Measurements from ENCODE around the gene OAS2. TPM values are rescaled to one million over a fixed set of nuclear protein-coding genes. Genes with fewer than 3 reads are reported as not detected.

Gene OAS2
- total and polyA plus RNA-seq, 2 of the 4 experiments (the other 2 are of a cell fraction), result under 0.01 TPM; not detected in 1

- Histone ChIP-seq H3K4ac (ENCODE audit: low read depth, low read length) (no peak overlapping the region), H3K4me2 (ENCODE audit: low read depth, low read length) (no peak overlapping the region), H4K8ac (ENCODE audit: low read depth in 2 of 2, low read length in 2 of 2) (no peak overlapping the region), H3K27me3 (ENCODE audit: control insufficient read depth, insufficient read depth, low read length) (no peaks in the 10 kb centered on the region), H3K9me1 (ENCODE audit: insufficient read depth, low read length) (no peaks in the 10 kb centered on the region), H2BK120ac (ENCODE audit: low read depth, low read length) (no peak overlapping the region), H3K14ac (replicated peaks; ENCODE audit: low read depth, low read length) (no peak overlapping the region), H2AK5ac (ENCODE audit: low read depth, low read length) (no peak overlapping the region), H3K27ac (ENCODE audit: insufficient read depth, low read length) (no peak overlapping the region), H3K79me1 (ENCODE audit: low read depth in 1 of 2, low read length in 2 of 2) (no peaks in the 10 kb centered on the region), H3K56ac (ENCODE audit: extremely low read depth, insufficient read depth, low read length) (no peak overlapping the region), H3K36me3 (ENCODE audit: control insufficient read depth, insufficient read depth, low read length) (no peaks in the 10 kb centered on the region), H4K5ac (ENCODE audit: low read depth, low read length) (no peak overlapping the region), H2BK15ac (ENCODE audit: low read depth, low read length) (no peak overlapping the region), H3K18ac (ENCODE audit: low read depth, low read length) (no peak overlapping the region), H4K20me1 (ENCODE audit: insufficient read depth, low read length) (no peaks in the 10 kb centered on the region), H2BK20ac (ENCODE audit: low read depth, low read length) (no peak overlapping the region), H2AK9ac (replicated peaks; ENCODE audit: low read depth, low read length, poor library complexity) (no peak overlapping the region), H2AFZ (replicated peaks; ENCODE audit: low read length, poor library complexity) (no peak overlapping the region), H2BK5ac (ENCODE audit: low read depth, low read length, poor library complexity, severe bottlenecking) (no peak overlapping the region), H4K91ac (ENCODE audit: insufficient read depth, low read depth, low read length) (no peak overlapping the region), H3K4me1 (ENCODE audit: control insufficient read depth, insufficient read depth, low read length) (no peaks in the 10 kb centered on the region), H3K4me3 (ENCODE audit: insufficient read depth, low read depth, low read length) (no peak overlapping the region), H3K9ac (ENCODE audit: low read depth, low read length) (no peak overlapping the region), H3K9me3 (ENCODE audit: control insufficient read depth, insufficient read depth, low read length) (no peaks in the 10 kb centered on the region), H3K23ac (ENCODE audit: low read depth, low read length) (no peak overlapping the region)
- 71% methylated on average over 1 of the region's 2 CpGs; no CpG with 5 or more reads in 1 of the 2 experiments for WGBS, 2 experiments (ENCODE audit: extremely low coverage in 2 of 2, insufficient read length in 1 of 2)
- CTCF ChIA-PET, result no interaction called here
- DNase-seq (no peak), ATAC-seq (ENCODE audit: low read depth) (no peak)
- no TSS peak for BruUV-seq (replicated peaks)
- in situ Hi-C loops (cut with MboI; ENCODE audit: low sequenced_read_pairs), result no loop called here
- dilution Hi-C loops (cut with HindIII; ENCODE audit: low sequenced_read_pairs, unreplicated experiment), result no loop called here
- intact Hi-C loops (cut with micrococcal nuclease), result no loop called here
- no peak for TF ChIP-seq RCOR1 (IDR thresholded peaks at IDR 0.05; ENCODE audit: insufficient replicate concordance, low read length)
- TF ChIP-seq CTCF (conservative IDR thresholded peaks at IDR 0.05; ENCODE audit: low read depth, low read length), result no peak
- no peak for TF ChIP-seq BHLHE40 (IDR thresholded peaks at IDR 0.05; ENCODE audit: low read depth, low read length)
- TF ChIP-seq USF2 (IDR thresholded peaks at IDR 0.05; ENCODE audit: low read depth, low read length), result no peak
- TF ChIP-seq RFX5 (IDR thresholded peaks at IDR 0.05; ENCODE audit: low read depth, low read length), result no peak
- no peak for TF ChIP-seq MAZ (IDR thresholded peaks at IDR 0.05; ENCODE audit: borderline replicate concordance, low read depth, low read length)
- TF ChIP-seq RAD21 (IDR thresholded peaks at IDR 0.05; ENCODE audit: low read length), result no peak
- no peak for TF ChIP-seq FOS (IDR thresholded peaks at IDR 0.05; ENCODE audit: low read depth, low read length)
- no peak for TF ChIP-seq MAFK (IDR thresholded peaks at IDR 0.05; ENCODE audit: low read depth, low read length)
- TF ChIP-seq CHD1 (IDR thresholded peaks at IDR 0.05; ENCODE audit: low read depth, low read length), result no peak
- no peak for TF ChIP-seq NFE2L2 (IDR thresholded peaks at IDR 0.05; ENCODE audit: low read depth, low read length)
- no peak for TF ChIP-seq ELK1 (IDR thresholded peaks at IDR 0.05; ENCODE audit: borderline replicate concordance, low read depth, low read length)
- no peak for TF ChIP-seq MXI1 (IDR thresholded peaks at IDR 0.05; ENCODE audit: borderline replicate concordance, low read depth, low read length)
- no peak for TF ChIP-seq POLR2A (IDR thresholded peaks at IDR 0.05; ENCODE audit: low read depth, low read length)
- TF ChIP-seq CEBPB (IDR thresholded peaks at IDR 0.05; ENCODE audit: low read depth, low read length), result no peak
- POLR2A ChIA-PET (ENCODE audit: unreplicated experiment), result no interaction called here
Observed at GRCh38 chr12:112930350-112930749, 48.0 kb upstream of the OAS2 start.
